Breast epithelium (tissue), 4 donors: ENCODE data around the gene ZFPL1. TPM values are rescaled to one million over a fixed set of nuclear protein-coding genes. Genes with fewer than 3 reads are reported as not detected.

Experiments used
- DNase-seq, 2 donors: peaks; one replicate each; pipeline ENCODE4 v3.0.0-alpha.2; 2019; ENCODE audit warnings: low spot score in 2 of 2
- H3K27ac ChIP-seq, 2 donors: fragments of 200-600 bp; sonication (generic) in 1 of 2; one replicate each; pipeline ENCODE4 v1.5.1; 2016 to 2019; ENCODE audit warnings: mild to moderate bottlenecking in 1 of 2
- H3K27me3 ChIP-seq, 2 donors: fragments of 200-600 bp; sonication (generic) in 1 of 2; one replicate each; pipeline versions ENCODE4 v1.5.1 to v1.6.0; 2017 to 2019; ENCODE audit warnings: control low read depth in 1 of 2, mild to moderate bottlenecking in 1 of 2
- H3K36me3 ChIP-seq: fragments of 200-600 bp; one replicate; pipeline ENCODE4 v1.5.1; 2019
- H3K4me1 ChIP-seq, 2 donors: fragments of 200-600 bp; sonication (generic); one replicate each; pipeline ENCODE4 v1.5.1; 2016 to 2019; ENCODE audit warnings: control low read depth in 1 of 2
- H3K4me3 ChIP-seq, 3 donors: fragments of 200-600 bp; sonication (generic); 1 replicate in 2 of 3; 2 replicates in 1 of 3; pipeline ENCODE4 v1.5.1; 2016 to 2019; ENCODE audit warnings: mild to moderate bottlenecking in 3 of 3, moderate library complexity in 2 of 3
- H3K9me3 ChIP-seq, 2 donors: fragments of 200-600 bp; sonication (generic) in 1 of 2; one replicate each; pipeline ENCODE4 v1.5.1; 2016 to 2019; ENCODE audit warnings: control low read depth in 1 of 2
- CTCF ChIP-seq, 3 donors: fragments of 450-650 bp; IDR thresholded peaks; one replicate each; pipeline ENCODE4 v1.5.1; 2016 to 2017; ENCODE audit warnings: antibody characterized with exemption in 3 of 3, mild to moderate bottlenecking in 3 of 3, moderate library complexity in 3 of 3
- POLR2A ChIP-seq: fragments of 450-650 bp; IDR thresholded peaks from one replicate; pipeline ENCODE4 v1.6.1; 2016; ENCODE audit warnings: antibody characterized with exemption, mild to moderate bottlenecking, moderate library complexity
- POLR2AphosphoS5 ChIP-seq, 3 donors: sonication (generic); formaldehyde crosslinking; IDR thresholded peaks; one replicate each; pipeline ENCODE4 v1.6.1; 2017; ENCODE audit warnings: antibody characterized with exemption in 3 of 3
- intact Hi-C: fragments of 100-400 bp; cut with DNase I; formaldehyde crosslinking; loops from one replicate; pipeline ENCODE4 v1.15.1; 2023; ENCODE audit warnings: low total_unique reads
- total RNA-seq, 3 donors: library from RNA; depleted of rRNA; stranded (reverse); fragments of >200 nt; gene quantifications; one replicate each; pipeline ENCODE4 v1.1.0, GENCODE V29; 2016

The ZFPL1 gene
- total RNA-seq, 3 donors from 2014 or later, result 33.8 to 44.1 (median 44.0) TPM

GRCh38 chr11:65113839-65114238 is 29.8 kb downstream of the ZFPL1 start:
- DNase-seq, result no peak

DNA sequence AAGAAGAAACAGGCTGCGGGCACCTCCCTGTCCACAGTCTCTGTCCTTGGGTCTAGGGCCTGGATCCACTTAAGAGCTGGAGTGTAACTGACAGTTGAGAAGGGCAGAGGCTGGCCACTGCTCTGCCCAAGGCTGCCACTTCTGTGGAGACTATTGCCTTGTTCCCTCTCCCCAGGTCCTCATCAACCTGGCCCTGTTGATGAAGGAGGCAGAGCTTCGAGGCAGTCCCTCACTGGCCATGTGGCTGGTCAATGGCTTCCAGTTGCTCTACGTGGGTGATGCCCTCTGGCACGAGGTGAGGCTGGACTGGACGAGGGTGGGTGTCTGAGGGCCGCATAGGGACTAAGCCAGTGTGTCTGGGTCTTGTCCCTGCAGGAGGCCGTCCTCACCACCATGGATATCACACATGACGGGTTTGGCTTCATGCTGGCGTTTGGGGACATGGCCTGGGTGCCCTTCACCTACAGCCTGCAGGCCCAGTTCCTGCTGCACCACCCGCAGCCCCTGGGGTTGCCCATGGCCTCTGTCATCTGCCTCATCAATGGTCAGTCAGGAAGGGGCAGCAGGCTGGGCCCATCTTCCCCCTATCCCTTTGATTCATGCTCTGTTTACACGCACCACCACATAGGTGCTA is 30.6 kb downstream of the ZFPL1 start:
- Histone ChIP-seq H3K4me3 (no peak overlapping the region), H3K27me3 (no peaks in the 10 kb centered on the region), H3K27ac (no peak overlapping the region), H3K36me3 (peaks cover 1% of the 10 kb centered on the region), H3K9me3 (no peaks in the 10 kb centered on the region), H3K4me1 (peaks cover 6 to 17% of the 10 kb centered on the region in 2 donors)
- TF ChIP-seq POLR2AphosphoS5 (IDR thresholded peaks at IDR 0.05) (no peak), POLR2A (no peak), CTCF (IDR thresholded peaks at IDR 0.05) (no peak)
- intact Hi-C loops, result no loop called here
- no peak for DNase-seq

More at GRCh38 chr11:65113839-65114238, 29.8 kb downstream of the ZFPL1 start:
- no peaks in the 10 kb centered on the region for H3K9me3 ChIP-seq
- H3K27me3 ChIP-seq, result no peaks in the 10 kb centered on the region
- TF ChIP-seq POLR2AphosphoS5 (IDR thresholded peaks at IDR 0.05), result no peak
- intact Hi-C loops, result no loop called here
- H3K4me1 ChIP-seq, result peaks cover 6 to 17% of the 10 kb centered on the region in 2 donors
- peaks cover 5% of the 10 kb centered on the region for H3K36me3 ChIP-seq
- no peak overlapping the region for H3K4me3 ChIP-seq
- H3K27ac ChIP-seq, result no peak overlapping the region

- DNase-seq, result no peak
- Histone ChIP-seq H3K4me1 (peaks cover 6 to 17% of the 10 kb centered on the region in 2 donors), H3K27me3 (no peaks in the 10 kb centered on the region), H3K27ac (no peak overlapping the region), H3K36me3 (no peaks in the 10 kb centered on the region), H3K9me3 (no peaks in the 10 kb centered on the region), H3K4me3 (no peak overlapping the region)
- intact Hi-C loops, result no loop called here
- TF ChIP-seq POLR2A (no peak), POLR2AphosphoS5 (IDR thresholded peaks at IDR 0.05) (no peak), CTCF (IDR thresholded peaks at IDR 0.05) (no peak)
Measured at GRCh38 chr11:65115361-65116082, 31.5 kb downstream of the ZFPL1 start.

DNA sequence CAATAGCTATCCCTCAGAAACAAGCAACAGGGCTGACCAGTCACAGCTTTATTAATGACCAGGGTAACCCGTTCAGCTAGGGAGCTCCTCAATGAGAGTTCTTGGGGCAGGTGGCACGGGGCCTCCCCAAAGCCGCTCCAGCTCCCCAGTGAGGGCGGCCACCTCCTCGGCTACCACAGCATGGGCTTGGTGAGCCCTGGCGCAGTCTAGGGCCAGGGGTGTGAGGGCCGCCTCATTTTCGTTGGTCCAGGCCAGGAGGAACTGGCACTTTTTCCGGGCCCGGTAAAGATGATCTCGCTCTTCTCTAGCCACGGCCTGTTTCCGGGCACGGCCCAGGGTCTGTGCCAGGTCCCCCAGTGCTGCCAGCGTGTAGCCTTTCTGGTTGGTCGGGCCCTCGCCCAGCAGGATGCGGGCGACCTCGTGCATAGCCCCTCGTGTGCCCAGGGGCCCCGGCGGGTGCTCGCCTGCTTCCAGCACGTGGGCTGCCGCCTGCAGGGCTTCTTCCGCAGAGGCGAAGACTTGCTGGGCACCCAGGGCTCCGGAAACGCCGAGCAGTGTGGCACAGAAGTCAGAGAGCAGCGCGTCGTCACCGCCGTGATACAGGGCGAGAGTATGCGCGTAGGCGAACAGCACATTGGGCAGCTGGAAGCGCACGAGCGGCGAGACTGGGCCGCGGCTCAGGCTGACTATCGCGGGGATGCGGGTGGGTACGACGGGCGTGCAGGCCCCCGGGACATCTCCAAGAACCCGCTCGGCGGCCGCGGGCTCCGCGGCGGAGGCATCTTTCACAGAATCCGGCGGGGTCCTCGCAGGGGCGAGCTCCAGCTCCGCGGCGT is 32.6 kb downstream of the ZFPL1 start:
- Histone ChIP-seq H3K9me3 (no peaks in the 10 kb centered on the region), H3K36me3 (no peaks in the 10 kb centered on the region), H3K4me3 (peak overlapping the region; percentile 90 to 97 (median 92)), H3K27me3 (no peaks in the 10 kb centered on the region), H3K4me1 (peaks cover 10 to 22% of the 10 kb centered on the region in 2 donors), H3K27ac (peak overlapping the region; percentile 79 to 89)
- TF ChIP-seq POLR2AphosphoS5 (IDR thresholded peaks at IDR 0.05), result no peak
- no peak for TF ChIP-seq POLR2A
- TF ChIP-seq CTCF (IDR thresholded peaks at IDR 0.05), result no peak
- no peak for DNase-seq
- intact Hi-C loops, result no loop called here

DNA sequence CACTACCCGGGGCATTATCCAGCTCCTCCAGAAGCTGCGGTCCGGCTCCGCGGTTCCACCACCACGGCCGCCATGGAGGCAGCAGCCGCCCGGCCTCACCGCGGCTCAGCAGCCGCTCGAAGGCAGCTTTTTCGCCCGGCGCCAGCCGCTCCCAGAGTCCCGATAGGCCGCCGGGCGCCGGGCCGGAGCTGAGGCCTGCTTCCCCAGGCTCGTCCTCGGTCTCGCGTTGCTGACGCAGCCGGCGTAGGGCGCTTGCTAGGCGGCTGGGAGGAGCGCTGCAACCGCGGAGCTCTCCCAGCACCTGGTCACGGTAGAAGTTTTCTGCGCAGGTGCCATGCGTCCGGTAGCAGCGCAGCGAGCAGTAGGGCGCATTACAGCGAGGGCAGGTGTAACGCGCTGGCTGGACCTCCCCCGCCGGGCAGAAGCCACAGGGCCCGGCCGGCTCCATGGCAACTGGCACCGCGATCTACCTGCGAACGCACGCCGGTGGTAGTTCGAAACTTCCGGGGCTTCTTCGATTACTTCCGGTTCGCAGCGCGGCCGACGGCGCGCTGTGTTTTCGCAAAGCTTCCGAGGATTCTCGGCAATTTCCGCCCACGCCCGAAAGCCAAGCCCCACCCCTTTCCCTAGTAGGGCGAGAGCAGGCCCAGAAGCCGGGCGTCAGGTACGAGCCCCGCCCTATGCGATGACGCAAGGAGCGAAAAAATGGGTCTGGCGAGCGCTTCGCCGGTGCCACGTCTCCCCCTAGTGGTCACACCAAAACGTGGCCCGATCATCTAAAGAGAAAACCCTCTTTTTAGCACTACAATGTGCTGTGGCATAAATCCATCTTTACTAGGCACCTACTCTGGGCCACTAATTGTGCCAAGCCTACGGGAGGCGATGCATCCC is 33.4 kb downstream of the ZFPL1 start, which contains the start of gene ZNHIT2:
Gene ZNHIT2, minus strand, starts transcription at position 496 of the 891 bp plus-strand sequence. Its CDS starts 48 bp downstream, at position 448.
- peak; percentile 62 for TF ChIP-seq POLR2A
- TF ChIP-seq POLR2AphosphoS5 (IDR thresholded peaks at IDR 0.05), result peak; percentile 80 to 91 (median 84)
- TF ChIP-seq CTCF (IDR thresholded peaks at IDR 0.05), result peak; percentile 96 to 99 (median 99)
- intact Hi-C loops, result no loop called here
- H3K4me1 ChIP-seq, result peaks cover 10 to 21% of the 10 kb centered on the region in 2 donors
- H3K36me3 ChIP-seq, result no peaks in the 10 kb centered on the region
- peak within 1 kb of the TSS; percentile 90 to 97 (median 92) for H3K4me3 ChIP-seq
- DNase-seq, result peak; percentile 99 to 100
- H3K27me3 ChIP-seq, result no peaks in the 10 kb centered on the region
- peak within 1 kb of the TSS; percentile 79 to 89 for H3K27ac ChIP-seq
- H3K9me3 ChIP-seq, result no peaks in the 10 kb centered on the region
